ENCODE data around the gene TP53AIP1.

Gene TP53AIP1

GRCh38 chr11:128917144-128917724, 25.4 kb downstream of the TP53AIP1 start:
- Mint-ChIP-seq H3K9me3 (no peaks in the 10 kb centered on the region), H3K27me3 (peaks cover 51% of the 10 kb centered on the region), H3K4me3 (no peak overlapping the region), H3K4me1 (no peaks in the 10 kb centered on the region), H3K27ac (ENCODE audit: low read depth) (no peak overlapping the region), H3K36me3 (ENCODE audit: insufficient read depth) (peaks cover 2% of the 10 kb centered on the region)
- ATAC-seq (replicated peaks; ENCODE audit: extremely low read depth, poor library complexity, severe bottlenecking) (no peak), DNase-seq (ENCODE audit: low spot score in 2 of 2) (no peak)

- no peak overlapping the region for H3K27ac Mint-ChIP-seq (ENCODE audit: low read depth)
- no peaks in the 10 kb centered on the region for H3K4me1 Mint-ChIP-seq
- no peak overlapping the region for H3K4me3 Mint-ChIP-seq
These were observed 26.0 kb downstream of the TP53AIP1 start for GRCh38 chr11:128916681-128917080.

GRCh38 chr11:128916037-128916572, 26.6 kb downstream of the TP53AIP1 start:
- no peak overlapping the region for H3K4me3 Mint-ChIP-seq
- peaks cover 46% of the 10 kb centered on the region for H3K27me3 Mint-ChIP-seq
- H3K36me3 Mint-ChIP-seq (ENCODE audit: insufficient read depth), result peaks cover 2% of the 10 kb centered on the region
- H3K27ac Mint-ChIP-seq (ENCODE audit: low read depth), result no peak overlapping the region
- no peaks in the 10 kb centered on the region for H3K4me1 Mint-ChIP-seq
- no peaks in the 10 kb centered on the region for H3K9me3 Mint-ChIP-seq
- DNase-seq (ENCODE audit: low spot score in 2 of 2) (no peak), ATAC-seq (replicated peaks; ENCODE audit: extremely low read depth, poor library complexity, severe bottlenecking) (no peak)

More at GRCh38 chr11:128916681-128917080, 26.0 kb downstream of the TP53AIP1 start:
- Mint-ChIP-seq H3K36me3 (ENCODE audit: insufficient read depth) (peaks cover 2% of the 10 kb centered on the region), H3K9me3 (no peaks in the 10 kb centered on the region), H3K27me3 (peaks cover 51% of the 10 kb centered on the region)
- ATAC-seq (replicated peaks; ENCODE audit: extremely low read depth, poor library complexity, severe bottlenecking) (no peak), DNase-seq (ENCODE audit: low spot score in 2 of 2) (no peak)

- H3K27me3 Mint-ChIP-seq, result peaks cover 36% of the 10 kb centered on the region
These were observed 27.5 kb downstream of the TP53AIP1 start for GRCh38 chr11:128915149-128915521.

GRCh38 chr11:128914216-128915148, 28.2 kb downstream of the TP53AIP1 start:
- Mint-ChIP-seq H3K27me3 (peaks cover 36% of the 10 kb centered on the region), H3K4me1 (no peaks in the 10 kb centered on the region)
- ATAC-seq (replicated peaks; ENCODE audit: extremely low read depth, poor library complexity, severe bottlenecking), result no peak

More at GRCh38 chr11:128915149-128915521, 27.5 kb downstream of the TP53AIP1 start:
- Mint-ChIP-seq H3K9me3 (no peaks in the 10 kb centered on the region), H3K27ac (ENCODE audit: low read depth) (no peak overlapping the region), H3K36me3 (ENCODE audit: insufficient read depth) (peaks cover 2% of the 10 kb centered on the region), H3K4me3 (no peak overlapping the region), H3K4me1 (no peaks in the 10 kb centered on the region)
- DNase-seq (ENCODE audit: low spot score in 2 of 2) (no peak), ATAC-seq (replicated peaks; ENCODE audit: extremely low read depth, poor library complexity, severe bottlenecking) (no peak)

GRCh38 chr11:128913806-128914205, 28.9 kb downstream of the TP53AIP1 start:
- Mint-ChIP-seq H3K4me1 (no peaks in the 10 kb centered on the region), H3K36me3 (ENCODE audit: insufficient read depth) (no peaks in the 10 kb centered on the region), H3K9me3 (no peaks in the 10 kb centered on the region), H3K27me3 (peaks cover 35% of the 10 kb centered on the region), H3K27ac (ENCODE audit: low read depth) (no peak overlapping the region), H3K4me3 (no peak overlapping the region)
- ATAC-seq (replicated peaks; ENCODE audit: extremely low read depth, poor library complexity, severe bottlenecking) (no peak), DNase-seq (ENCODE audit: low spot score in 2 of 2) (no peak)

More at GRCh38 chr11:128914216-128915148, 28.2 kb downstream of the TP53AIP1 start:
- H3K27ac Mint-ChIP-seq (ENCODE audit: low read depth), result no peak overlapping the region
- H3K36me3 Mint-ChIP-seq (ENCODE audit: insufficient read depth), result no peaks in the 10 kb centered on the region
- H3K4me3 Mint-ChIP-seq, result no peak overlapping the region
- no peaks in the 10 kb centered on the region for H3K9me3 Mint-ChIP-seq
- no peak for DNase-seq (ENCODE audit: low spot score in 2 of 2)

- no peak overlapping the region for H3K4me3 Mint-ChIP-seq
- no peaks in the 10 kb centered on the region for H3K36me3 Mint-ChIP-seq (ENCODE audit: insufficient read depth)
- DNase-seq (ENCODE audit: low spot score in 2 of 2) (no peak), ATAC-seq (replicated peaks; ENCODE audit: extremely low read depth, poor library complexity, severe bottlenecking) (no peak)
- H3K27me3 Mint-ChIP-seq, result peaks cover 33% of the 10 kb centered on the region
- H3K4me1 Mint-ChIP-seq, result no peaks in the 10 kb centered on the region
- no peaks in the 10 kb centered on the region for H3K9me3 Mint-ChIP-seq
- no peak overlapping the region for H3K27ac Mint-ChIP-seq (ENCODE audit: low read depth)
These were observed 31.0 kb downstream of the TP53AIP1 start for GRCh38 chr11:128911701-128912100.

GRCh38 chr11:128911239-128911638, 31.4 kb downstream of the TP53AIP1 start:
- H3K9me3 Mint-ChIP-seq, result no peaks in the 10 kb centered on the region

GRCh38 chr11:128910576-128910975, 32.1 kb downstream of the TP53AIP1 start:
- H3K27ac Mint-ChIP-seq (ENCODE audit: low read depth), result no peak overlapping the region
- no peaks in the 10 kb centered on the region for H3K36me3 Mint-ChIP-seq (ENCODE audit: insufficient read depth)
- ATAC-seq (replicated peaks; ENCODE audit: extremely low read depth, poor library complexity, severe bottlenecking) (no peak), DNase-seq (ENCODE audit: low spot score in 2 of 2) (no peak)
- H3K4me3 Mint-ChIP-seq, result no peak overlapping the region
- H3K9me3 Mint-ChIP-seq, result no peaks in the 10 kb centered on the region
- H3K4me1 Mint-ChIP-seq, result peaks cover 7% of the 10 kb centered on the region
- H3K27me3 Mint-ChIP-seq, result peaks cover 33% of the 10 kb centered on the region

More at GRCh38 chr11:128911239-128911638, 31.4 kb downstream of the TP53AIP1 start:
- Mint-ChIP-seq H3K27me3 (peaks cover 34% of the 10 kb centered on the region), H3K4me3 (no peak overlapping the region), H3K27ac (ENCODE audit: low read depth) (no peak overlapping the region), H3K4me1 (peaks cover 2% of the 10 kb centered on the region), H3K36me3 (ENCODE audit: insufficient read depth) (no peaks in the 10 kb centered on the region)
- no peak for DNase-seq (ENCODE audit: low spot score in 2 of 2)
- ATAC-seq (replicated peaks; ENCODE audit: extremely low read depth, poor library complexity, severe bottlenecking), result no peak

GRCh38 chr11:128909438-128910125, 33.1 kb downstream of the TP53AIP1 start:
- H3K9me3 Mint-ChIP-seq, result no peaks in the 10 kb centered on the region
- no peaks in the 10 kb centered on the region for H3K36me3 Mint-ChIP-seq (ENCODE audit: insufficient read depth)
- H3K27me3 Mint-ChIP-seq, result peaks cover 33% of the 10 kb centered on the region
- H3K4me3 Mint-ChIP-seq, result no peak overlapping the region
- DNase-seq (ENCODE audit: low spot score in 2 of 2), result no peak
- ATAC-seq (replicated peaks; ENCODE audit: extremely low read depth, poor library complexity, severe bottlenecking), result no peak
- H3K27ac Mint-ChIP-seq (ENCODE audit: low read depth), result no peak overlapping the region
- peaks cover 7% of the 10 kb centered on the region for H3K4me1 Mint-ChIP-seq

GRCh38 chr11:128908391-128909246, 34.1 kb downstream of the TP53AIP1 start:
- H3K36me3 Mint-ChIP-seq (ENCODE audit: insufficient read depth), result no peaks in the 10 kb centered on the region
- no peaks in the 10 kb centered on the region for H3K9me3 Mint-ChIP-seq
- H3K4me1 Mint-ChIP-seq, result peaks cover 7% of the 10 kb centered on the region
- H3K27me3 Mint-ChIP-seq, result peaks cover 30% of the 10 kb centered on the region
- DNase-seq (ENCODE audit: low spot score in 2 of 2) (no peak), ATAC-seq (replicated peaks; ENCODE audit: extremely low read depth, poor library complexity, severe bottlenecking) (no peak)
- no peak overlapping the region for H3K4me3 Mint-ChIP-seq
- no peak overlapping the region for H3K27ac Mint-ChIP-seq (ENCODE audit: low read depth)

- Mint-ChIP-seq H3K4me1 (peaks cover 7% of the 10 kb centered on the region), H3K9me3 (no peaks in the 10 kb centered on the region), H3K27ac (ENCODE audit: low read depth) (no peak overlapping the region), H3K27me3 (peaks cover 24% of the 10 kb centered on the region), H3K4me3 (no peak overlapping the region), H3K36me3 (ENCODE audit: insufficient read depth) (no peaks in the 10 kb centered on the region)
- ATAC-seq (replicated peaks; ENCODE audit: extremely low read depth, poor library complexity, severe bottlenecking), result no peak
- DNase-seq (ENCODE audit: low spot score in 2 of 2), result no peak
These were observed 35.1 kb downstream of the TP53AIP1 start for GRCh38 chr11:128907585-128907984.
